ENCODE measurements around the gene BCR. TPM values are rescaled to one million over a fixed set of nuclear protein-coding genes. Genes with fewer than 3 reads are reported as not detected.
A peak's percentile ranks its signal among the peaks of the same experiment; 100 is the strongest.
"Not testable (repeated sequence)": the region's sequence is repeated elsewhere in the genome, so short reads cannot be mapped to it uniquely, and the experiment has no call there.

BCR gene
- total and polyA plus RNA-seq, 12 donors: 18.7 to 64.3 (median 42.4) TPM

- H3K36me3 ChIP-seq (replicated peaks in 1 of 2): peaks cover 0 to 27% of the 10 kb centered on the region in 2 donors
- TF ChIP-seq CTCF (IDR thresholded peaks at IDR 0.05): no peak
- TF ChIP-seq POLR2A (IDR thresholded peaks at IDR 0.05): no peak
- no peaks in the 10 kb centered on the region for H3K4me1 ChIP-seq (replicated peaks in 1 of 2)
- no peaks in the 10 kb centered on the region for H3K27me3 ChIP-seq
- no peak overlapping the region for H3K27ac ChIP-seq
- no peaks in the 10 kb centered on the region for H3K9me3 ChIP-seq (replicated peaks in 1 of 3)
- peak in 1 of 7 donors; percentile 43 for DNase-seq
- whole genome bisulfite sequencing, 4 donors: 80 to 91% (median 88%) methylated on average over 12 to 14 of the region's 14 CpGs
- intact Hi-C loops (cut with DNase I): loop anchor here in 1 of 2 donors (2.0 kb wide), 1 partner anchor 73 kb away; no protein-coding TSS in a partner anchor
- no peak overlapping the region for H3K4me3 ChIP-seq
These were observed 133.7 kb downstream of the BCR start for GRCh38 chr22:23313791-23314567.

GRCh38 chr22:23315341-23315917 is 135.1 kb downstream of the BCR start:
- TF ChIP-seq CTCF (IDR thresholded peaks at IDR 0.05) (peak; percentile 30 to 85 (median 67)), POLR2A (IDR thresholded peaks at IDR 0.05) (no peak)
- H3K36me3 ChIP-seq (replicated peaks in 1 of 2): peaks cover 0 to 27% of the 10 kb centered on the region in 2 donors
- H3K4me3 ChIP-seq: no peak overlapping the region
- peak overlapping the region in 2 of 5 donors; percentile 16 to 56 for H3K27ac ChIP-seq
- no peaks in the 10 kb centered on the region for H3K27me3 ChIP-seq
- peak; percentile 47 to 89 (median 75) for DNase-seq
- intact Hi-C loops (cut with DNase I): loop anchor here in 1 of 2 donors (2.0 kb wide), 1 partner anchor 71 kb away; no protein-coding TSS in a partner anchor
- WGBS, 4 donors: 19 to 24% (median 21%) methylated on average over 6 to 15 of the region's 15 CpGs
- H3K9me3 ChIP-seq (replicated peaks in 1 of 3): no peaks in the 10 kb centered on the region
- H3K4me1 ChIP-seq (replicated peaks in 1 of 2): no peaks in the 10 kb centered on the region

- H3K4me3 ChIP-seq; H3K27ac ChIP-seq; intact Hi-C loops (cut with DNase I); H3K4me1 ChIP-seq (replicated peaks in 1 of 2); H3K9me3 ChIP-seq (replicated peaks in 1 of 3); H3K27me3 ChIP-seq; DNase-seq: not testable (repeated sequence)
- peaks cover 0 to 27% of the 10 kb centered on the region in 2 donors for H3K36me3 ChIP-seq (replicated peaks in 1 of 2)
- 76 to 100% (median 84%) methylated on average over 1 to 9 of the region's 11 CpGs for WGBS, 4 donors
These were observed 136.3 kb downstream of the BCR start for GRCh38 chr22:23316596-23316995.

- intact Hi-C loops (cut with DNase I); H3K27ac ChIP-seq; H3K27me3 ChIP-seq; H3K4me3 ChIP-seq; H3K4me1 ChIP-seq (replicated peaks in 1 of 2); H3K9me3 ChIP-seq (replicated peaks in 1 of 3): not testable (repeated sequence)
- 80 to 91% (median 89%) methylated on average over 1 to 6 of the region's 9 CpGs; no CpG with 5 or more reads in 1 of the 4 donors for WGBS, 4 donors
- H3K36me3 ChIP-seq (replicated peaks in 1 of 2): peaks cover 0 to 19% of the 10 kb centered on the region in 2 donors
- peak in 1 of 7 donors; percentile 42 for DNase-seq
These were observed 138.0 kb downstream of the BCR start for GRCh38 chr22:23318316-23318715.

GRCh38 chr22:23322497-23323080 is 142.3 kb downstream of the BCR start:
- H3K4me3 ChIP-seq; H3K27me3 ChIP-seq; H3K4me1 ChIP-seq (replicated peaks in 1 of 2); DNase-seq; H3K27ac ChIP-seq; H3K9me3 ChIP-seq (replicated peaks in 1 of 3); H3K36me3 ChIP-seq (replicated peaks in 1 of 2); intact Hi-C loops (cut with DNase I): not testable (repeated sequence)
- 78 to 86% (median 79%) methylated on average over 18 to 19 of the region's 19 CpGs for WGBS, 4 donors

DNA sequence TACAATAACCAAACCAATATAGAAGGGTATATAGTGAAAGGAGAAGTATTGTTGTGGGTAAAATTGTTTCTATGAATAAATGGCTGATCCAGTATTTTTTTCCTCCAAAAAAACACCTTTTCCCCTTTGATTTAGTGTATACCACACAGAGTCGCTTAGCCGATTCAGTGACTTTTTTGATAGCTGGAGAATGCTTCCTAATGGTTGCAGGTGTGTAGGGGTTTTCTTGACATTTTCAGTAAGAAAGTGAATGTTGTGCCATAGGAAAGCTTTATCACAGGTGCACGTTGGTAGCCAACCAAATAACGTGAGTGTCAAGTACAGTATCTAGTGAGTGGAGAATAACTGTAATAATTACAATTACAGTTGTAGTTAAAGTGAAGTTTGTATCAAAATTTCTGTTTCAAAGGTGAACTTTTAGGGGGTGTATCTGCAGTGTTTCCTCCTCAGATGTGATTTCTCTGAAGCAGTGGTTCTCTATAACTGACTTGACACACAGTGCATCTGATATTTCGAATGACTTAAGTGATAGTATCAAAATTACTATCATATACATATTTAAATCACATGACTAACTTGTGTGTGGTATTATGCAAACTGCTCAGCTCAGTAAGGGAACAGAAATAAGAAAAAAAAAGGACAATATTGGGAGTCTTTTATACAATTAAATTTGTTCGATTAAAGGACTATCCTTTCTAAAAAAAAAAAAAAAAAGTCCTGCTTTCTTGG is 143.8 kb downstream of the BCR start:
- 78 to 91% (median 83%) methylated on average over 4 to 6 of the region's 6 CpGs for WGBS, 4 donors
- H3K4me3 ChIP-seq; H3K4me1 ChIP-seq (replicated peaks in 1 of 2); intact Hi-C loops (cut with DNase I); DNase-seq; H3K27ac ChIP-seq; H3K9me3 ChIP-seq (replicated peaks in 1 of 3); H3K36me3 ChIP-seq (replicated peaks in 1 of 2); H3K27me3 ChIP-seq: not testable (repeated sequence)
